ENCODE data around the gene HIPK4. TPM values are rescaled to one million over a fixed set of nuclear protein-coding genes. Genes with fewer than 3 reads are reported as not detected.

The HIPK4 gene
- total and polyA plus RNA-seq, 9 of the 15 experiments (the other 6 are each of a cell fraction or from before 2014, with no cell fraction given), result 0.06 to 0.09 TPM; not detected in 7

DNA sequence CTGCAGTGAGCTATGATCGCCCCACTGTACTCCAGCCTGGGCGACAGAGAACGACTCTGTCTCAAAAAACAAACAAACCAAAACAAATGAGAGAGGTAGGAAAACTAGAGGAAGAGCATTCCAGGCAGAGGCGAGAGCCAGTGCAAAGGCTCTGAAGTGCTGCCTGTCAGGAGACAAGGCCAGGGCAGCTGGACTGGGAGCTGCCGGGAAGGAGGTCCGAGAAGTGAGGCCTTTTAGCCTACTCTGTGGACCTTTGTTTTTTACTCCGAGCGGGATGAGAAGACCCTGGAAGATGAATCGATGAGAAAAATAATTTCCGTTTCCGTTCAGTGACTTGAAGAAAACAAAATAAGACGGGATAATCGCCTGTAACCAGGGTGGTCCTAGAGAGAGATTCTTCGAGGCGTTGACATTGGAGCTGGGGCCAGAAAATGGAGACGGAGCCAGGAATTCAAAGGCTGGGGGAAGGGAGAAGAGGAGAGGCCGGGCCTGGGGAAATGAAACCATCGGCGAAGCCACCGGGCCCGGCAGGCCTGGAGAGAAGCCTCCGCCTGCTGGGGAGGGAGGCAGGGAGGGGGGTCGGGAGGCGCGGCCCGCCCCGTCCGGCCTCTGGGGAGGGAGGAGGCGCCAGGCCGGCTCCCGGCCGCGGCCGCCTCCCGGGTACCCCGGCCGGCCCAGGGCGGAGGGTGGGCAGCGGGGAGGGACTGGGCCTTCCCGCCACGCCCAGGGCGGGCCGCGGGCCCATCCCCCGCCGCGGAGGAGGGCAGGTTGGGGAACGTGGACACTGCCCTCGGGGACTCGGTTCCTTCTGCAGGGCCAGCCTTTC is 43.6 kb upstream of the HIPK4 start (continued):
- TF ChIP-seq, protein P1, sequence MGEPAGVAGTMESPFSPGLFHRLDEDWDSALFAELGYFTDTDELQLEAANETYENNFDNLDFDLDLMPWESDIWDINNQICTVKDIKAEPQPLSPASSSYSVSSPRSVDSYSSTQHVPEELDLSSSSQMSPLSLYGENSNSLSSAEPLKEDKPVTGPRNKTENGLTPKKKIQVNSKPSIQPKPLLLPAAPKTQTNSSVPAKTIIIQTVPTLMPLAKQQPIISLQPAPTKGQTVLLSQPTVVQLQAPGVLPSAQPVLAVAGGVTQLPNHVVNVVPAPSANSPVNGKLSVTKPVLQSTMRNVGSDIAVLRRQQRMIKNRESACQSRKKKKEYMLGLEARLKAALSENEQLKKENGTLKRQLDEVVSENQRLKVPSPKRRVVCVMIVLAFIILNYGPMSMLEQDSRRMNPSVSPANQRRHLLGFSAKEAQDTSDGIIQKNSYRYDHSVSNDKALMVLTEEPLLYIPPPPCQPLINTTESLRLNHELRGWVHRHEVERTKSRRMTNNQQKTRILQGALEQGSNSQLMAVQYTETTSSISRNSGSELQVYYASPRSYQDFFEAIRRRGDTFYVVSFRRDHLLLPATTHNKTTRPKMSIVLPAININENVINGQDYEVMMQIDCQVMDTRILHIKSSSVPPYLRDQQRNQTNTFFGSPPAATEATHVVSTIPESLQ (CRISPR knock-in tag; IDR thresholded peaks at IDR 0.05), result peak; percentile 38; the same call in 1 of the 2 replicates
- TF ChIP-seq ZBTB17 (CRISPR knock-in tag; IDR thresholded peaks at IDR 0.05), result no peak
- peak; percentile 91 for TF ChIP-seq HMGN3 (IDR thresholded peaks at IDR 0.05; ENCODE audit: borderline replicate concordance, extremely low read depth, insufficient read length, low read depth, low read length)
- peak; percentile 78 for TF ChIP-seq BRD9 (IDR thresholded peaks at IDR 0.05; ENCODE audit: low read depth, partially characterized antibody)
- peak; percentile 35; the same call in 1 of the 2 replicates for TF ChIP-seq EP300 (IDR thresholded peaks at IDR 0.05; ENCODE audit: low read length)
- TF ChIP-seq, protein P2, sequence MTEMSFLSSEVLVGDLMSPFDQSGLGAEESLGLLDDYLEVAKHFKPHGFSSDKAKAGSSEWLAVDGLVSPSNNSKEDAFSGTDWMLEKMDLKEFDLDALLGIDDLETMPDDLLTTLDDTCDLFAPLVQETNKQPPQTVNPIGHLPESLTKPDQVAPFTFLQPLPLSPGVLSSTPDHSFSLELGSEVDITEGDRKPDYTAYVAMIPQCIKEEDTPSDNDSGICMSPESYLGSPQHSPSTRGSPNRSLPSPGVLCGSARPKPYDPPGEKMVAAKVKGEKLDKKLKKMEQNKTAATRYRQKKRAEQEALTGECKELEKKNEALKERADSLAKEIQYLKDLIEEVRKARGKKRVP (CRISPR knock-in tag; IDR thresholded peaks at IDR 0.05), result 0 out of 2 replicates have a peak, but pooled peaks have one; percentile 21
- TF ChIP-seq, protein P3, sequence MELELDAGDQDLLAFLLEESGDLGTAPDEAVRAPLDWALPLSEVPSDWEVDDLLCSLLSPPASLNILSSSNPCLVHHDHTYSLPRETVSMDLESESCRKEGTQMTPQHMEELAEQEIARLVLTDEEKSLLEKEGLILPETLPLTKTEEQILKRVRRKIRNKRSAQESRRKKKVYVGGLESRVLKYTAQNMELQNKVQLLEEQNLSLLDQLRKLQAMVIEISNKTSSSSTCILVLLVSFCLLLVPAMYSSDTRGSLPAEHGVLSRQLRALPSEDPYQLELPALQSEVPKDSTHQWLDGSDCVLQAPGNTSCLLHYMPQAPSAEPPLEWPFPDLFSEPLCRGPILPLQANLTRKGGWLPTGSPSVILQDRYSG (tag; conservative IDR thresholded peaks at IDR 0.05; ENCODE audit: low read depth), result peak; percentile 82
- no peak for TF ChIP-seq CUX1 (CRISPR knock-in tag; IDR thresholded peaks at IDR 0.05)
- TF ChIP-seq PRDM10 (IDR thresholded peaks at IDR 0.05; ENCODE audit: partially characterized antibody), result peak; percentile 33
- no peak for TF ChIP-seq NR2C1 (IDR thresholded peaks at IDR 0.05)
- TF ChIP-seq NR2C1 (tag; IDR thresholded peaks at IDR 0.05), result no peak

All from K562 (cell line).